IPS-20b (cell line): ENCODE results near the gene ELL2.

Experiments used
- H3K27ac ChIP-seq: one replicate; pipeline ENCODE4 v1.5.1; 2013; ENCODE audit warnings: low read length
- H3K27me3 ChIP-seq: 2 replicates; pipeline ENCODE4 v1.6.1; 2013; ENCODE audit warnings: mild to moderate bottlenecking, low read length, inconsistent platforms; ENCODE audit not compliant: insufficient read depth
- H3K36me3 ChIP-seq: 2 replicates; pipeline ENCODE4 v1.6.1; 2013; ENCODE audit warnings: low read depth, mild to moderate bottlenecking, inconsistent platforms, low read length, moderate library complexity; ENCODE audit not compliant: insufficient read depth
- H3K4me1 ChIP-seq: 2 replicates; pipeline ENCODE4 v1.6.1; 2013; ENCODE audit warnings: mild to moderate bottlenecking, control low read depth, inconsistent platforms, low read length, moderate library complexity; ENCODE audit not compliant: insufficient read depth
- H3K4me3 ChIP-seq: 2 replicates; pipeline ENCODE4 v1.5.1; 2013; ENCODE audit warnings: mild to moderate bottlenecking, low read length, inconsistent platforms
- H3K9ac ChIP-seq: 2 replicates; pipeline ENCODE4 v1.6.1; 2013; ENCODE audit warnings: low read depth, mild to moderate bottlenecking, inconsistent platforms, low read length, moderate library complexity
- H3K9me3 ChIP-seq: 2 replicates; pipeline ENCODE4 v1.6.1; 2013; ENCODE audit warnings: mild to moderate bottlenecking, low read depth, low read length, inconsistent platforms; ENCODE audit not compliant: insufficient read depth

ELL2 gene

DNA sequence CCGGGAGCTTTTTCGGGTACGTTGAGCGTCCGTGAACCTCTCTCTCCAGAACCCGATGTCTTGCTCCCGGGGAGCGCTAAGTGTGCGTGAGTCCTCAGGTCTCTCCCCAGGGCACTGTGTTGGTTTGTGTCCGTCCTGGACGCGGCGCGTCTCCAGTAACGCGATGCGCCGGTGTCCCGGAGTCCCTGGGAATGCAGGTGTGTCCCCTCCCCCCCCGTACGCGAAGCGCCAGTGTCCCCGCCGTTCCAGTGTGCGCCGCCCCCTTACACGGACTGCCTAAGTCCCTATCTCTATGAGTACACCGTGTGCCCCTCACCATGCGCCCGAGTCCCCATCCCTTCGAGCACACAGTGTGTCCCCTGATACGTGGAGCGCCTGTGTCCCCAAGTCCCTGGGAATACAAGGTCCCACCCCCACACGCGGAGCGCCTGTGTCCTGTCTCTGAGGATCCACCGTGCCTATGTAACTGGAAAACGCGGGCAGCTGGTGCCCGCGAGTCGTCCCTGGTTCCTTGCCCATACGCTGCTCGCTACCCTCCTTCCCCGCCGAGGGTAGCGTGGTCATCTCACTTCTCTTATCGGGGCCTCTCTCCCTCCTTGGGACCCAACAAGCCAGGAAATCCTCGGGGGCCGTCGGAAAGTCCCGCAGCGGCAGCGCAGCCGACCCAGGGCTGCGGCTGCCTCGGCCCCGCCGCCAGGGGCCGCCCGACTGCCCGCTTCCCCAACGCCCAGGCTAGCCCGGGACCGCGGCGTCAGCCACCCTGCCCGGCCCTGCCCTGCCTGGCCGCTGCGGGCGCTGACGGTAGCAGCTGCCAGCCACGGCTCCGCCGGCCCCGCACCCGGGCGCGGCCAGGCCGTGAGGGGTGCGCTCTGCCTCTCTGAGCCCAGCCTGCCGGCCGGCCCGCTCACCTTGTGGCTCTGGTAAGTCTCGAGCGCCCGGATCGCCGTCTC is 709 bp downstream of the ELL2 start:
- Histone ChIP-seq H3K27me3 (peaks cover 21% of the 10 kb centered on the region), H3K9ac (peak overlapping the region; percentile 85), H3K4me1 (peaks cover 52% of the 10 kb centered on the region), H3K9me3 (no peaks in the 10 kb centered on the region), H3K4me3 (peak overlapping the region; percentile 89), H3K36me3 (no peaks in the 10 kb centered on the region), H3K27ac (no peak overlapping the region)

DNA sequence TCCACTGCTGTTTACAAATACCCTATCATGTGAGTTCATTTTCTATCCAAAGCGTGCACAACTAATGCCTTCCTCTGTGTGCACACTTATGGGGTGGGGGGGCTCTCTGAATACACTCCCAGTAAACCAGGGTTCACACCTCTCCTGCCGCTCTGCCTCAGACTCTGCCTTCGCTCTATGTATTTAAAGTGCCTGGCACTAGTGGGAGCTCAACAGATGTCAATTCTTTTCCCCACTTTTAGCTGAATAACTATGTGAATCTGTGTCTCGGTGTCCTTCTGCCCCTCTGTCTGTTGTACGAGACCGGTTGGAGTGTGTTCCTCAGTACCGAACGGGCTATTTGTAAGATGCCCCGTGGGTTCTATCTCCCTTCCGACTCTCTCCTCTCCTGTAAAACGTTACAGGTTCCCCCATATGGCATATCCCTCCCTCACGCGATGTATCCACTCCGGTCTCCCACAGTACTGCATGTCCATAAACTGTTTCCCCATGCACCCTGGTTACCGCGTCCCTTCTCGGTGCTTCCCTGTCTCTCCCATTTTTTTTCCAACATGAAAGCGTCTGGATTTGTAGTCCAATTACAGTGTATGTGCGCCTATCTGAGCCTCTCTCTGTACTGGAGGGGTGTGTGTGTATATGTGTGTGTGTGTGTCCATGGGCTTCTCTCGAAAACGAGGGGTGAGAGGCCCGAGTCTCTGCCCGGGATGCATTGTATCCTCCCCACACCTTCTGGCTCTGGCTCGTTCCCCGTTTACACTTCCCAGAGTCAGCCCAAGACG is 1.6 kb downstream of the ELL2 start:
- H3K36me3 ChIP-seq: no peaks in the 10 kb centered on the region
- peak overlapping the region; percentile 89 for H3K4me3 ChIP-seq
- H3K4me1 ChIP-seq: peaks cover 52% of the 10 kb centered on the region
- H3K27ac ChIP-seq: no peak overlapping the region
- peaks cover 21% of the 10 kb centered on the region for H3K27me3 ChIP-seq
- H3K9me3 ChIP-seq: no peaks in the 10 kb centered on the region
- H3K9ac ChIP-seq: peak overlapping the region; percentile 85

DNA sequence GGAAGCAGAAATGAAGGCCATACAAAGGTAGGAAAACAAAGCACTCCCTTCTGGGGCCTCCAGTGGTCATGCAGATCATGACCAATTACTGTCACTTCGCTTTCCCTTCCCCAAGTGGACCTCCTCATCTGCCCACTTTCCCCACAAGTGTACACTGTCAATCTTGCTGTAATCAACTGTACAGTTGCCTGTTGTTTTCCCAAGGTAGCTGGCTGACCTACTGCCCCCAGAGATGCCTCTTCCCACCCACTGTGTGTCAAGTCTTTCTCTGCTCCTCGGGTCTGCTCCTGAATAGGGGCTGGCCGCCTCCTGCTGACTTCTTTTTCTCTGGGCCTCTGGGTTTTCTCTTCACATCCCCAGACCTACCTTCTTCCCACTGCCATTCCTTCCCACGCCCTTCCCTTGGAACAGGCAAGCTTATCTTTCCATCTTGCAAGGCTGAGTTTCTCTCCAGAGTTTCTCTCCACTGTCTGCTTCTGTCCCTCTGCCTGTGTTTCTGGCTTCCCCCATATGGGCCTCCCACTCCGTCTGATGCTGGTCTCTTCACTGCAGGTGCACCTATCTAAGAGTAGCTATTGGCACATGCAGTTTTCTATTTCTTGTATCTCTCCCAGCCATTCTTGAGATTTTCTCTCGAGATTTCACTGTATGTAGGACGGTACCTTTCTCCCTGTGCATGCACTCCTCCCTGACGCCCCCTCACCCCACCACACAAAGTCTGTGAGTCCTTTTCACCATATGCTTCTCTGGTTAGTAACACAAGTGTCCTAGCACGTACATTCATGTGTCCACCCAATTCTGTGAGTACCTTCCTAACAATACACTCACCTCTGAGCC is 2.4 kb downstream of the ELL2 start:
- H3K4me3 ChIP-seq: peak overlapping the region; percentile 89
- peaks cover 51% of the 10 kb centered on the region for H3K4me1 ChIP-seq
- H3K27ac ChIP-seq: no peak overlapping the region

DNA sequence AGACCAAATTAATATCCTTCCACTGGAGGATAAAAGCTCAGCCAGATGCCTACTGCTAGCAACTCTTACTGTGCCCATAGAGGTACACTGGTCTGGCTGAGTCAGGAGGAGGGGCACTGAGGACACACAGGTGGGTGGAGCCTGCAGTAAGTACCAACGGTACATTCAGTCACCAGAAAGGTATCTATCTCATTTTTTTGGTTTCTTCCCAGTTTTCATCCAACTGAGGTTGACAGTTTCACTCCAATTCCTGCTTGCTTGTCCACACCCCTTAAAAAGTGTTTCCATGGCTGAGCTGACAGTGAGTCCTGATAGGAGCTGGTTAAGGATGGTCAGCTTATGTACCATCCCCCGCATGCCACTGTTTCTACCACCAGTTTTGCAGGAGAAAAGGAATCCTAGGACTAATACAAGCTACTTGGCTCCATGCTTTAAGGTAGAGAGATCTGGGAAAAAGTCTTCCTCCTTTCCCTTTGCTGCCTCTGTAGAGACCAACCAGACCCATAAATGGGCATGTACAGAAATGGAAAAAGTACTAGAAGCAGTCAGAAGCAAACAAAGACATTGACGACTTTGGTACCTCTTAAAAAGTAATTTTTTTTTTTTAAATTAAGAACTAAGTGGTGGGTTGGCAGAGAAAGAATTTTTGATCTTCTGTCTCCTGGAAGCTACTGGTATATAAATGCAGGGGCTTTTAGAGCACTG is 3.2 kb downstream of the ELL2 start:
- Histone ChIP-seq H3K36me3 (no peaks in the 10 kb centered on the region), H3K9ac (no peak overlapping the region), H3K27me3 (peaks cover 21% of the 10 kb centered on the region), H3K27ac (no peak overlapping the region), H3K4me1 (peaks cover 43% of the 10 kb centered on the region), H3K4me3 (peak overlapping the region; percentile 89), H3K9me3 (no peaks in the 10 kb centered on the region)

More for the DNA sequence above, 2.4 kb downstream of the ELL2 start:
- Histone ChIP-seq H3K27me3 (peaks cover 21% of the 10 kb centered on the region), H3K9me3 (no peaks in the 10 kb centered on the region), H3K9ac (no peak overlapping the region), H3K36me3 (no peaks in the 10 kb centered on the region)

DNA sequence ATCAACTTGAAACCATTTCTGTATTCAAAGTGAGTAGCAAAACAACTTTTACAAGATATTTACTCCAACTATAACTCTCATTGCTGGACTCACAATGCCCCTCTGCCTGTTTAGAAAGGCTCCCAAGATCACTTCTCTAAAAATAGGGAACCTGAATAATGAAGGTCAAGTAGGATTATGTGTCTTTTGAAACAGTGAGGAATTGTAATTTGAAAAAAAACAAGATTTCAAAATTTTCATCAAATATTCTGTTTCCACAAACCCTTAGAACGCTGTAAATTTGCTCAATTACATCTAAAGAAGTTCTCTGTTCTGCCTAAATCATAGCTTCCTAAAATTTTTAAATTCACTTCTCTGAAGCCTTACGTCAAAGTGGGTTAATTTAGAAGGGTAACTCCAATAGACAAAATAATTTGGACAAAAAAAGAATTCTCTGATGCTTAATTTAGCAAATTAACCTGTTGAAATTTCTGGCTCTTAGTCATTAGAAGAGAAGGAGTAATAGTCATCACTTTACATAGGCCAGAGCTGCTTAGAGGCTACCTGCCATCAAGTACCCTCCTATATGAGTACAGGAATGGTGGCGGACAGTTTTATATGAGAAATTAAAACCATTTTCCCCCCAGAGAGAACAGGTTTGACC is 4.0 kb downstream of the ELL2 start:
- Histone ChIP-seq H3K36me3 (no peaks in the 10 kb centered on the region), H3K27me3 (peaks cover 21% of the 10 kb centered on the region), H3K4me1 (peaks cover 35% of the 10 kb centered on the region), H3K4me3 (no peak overlapping the region; the same call in 1 of the 2 replicates), H3K27ac (no peak overlapping the region), H3K9ac (no peak overlapping the region), H3K9me3 (no peaks in the 10 kb centered on the region)

DNA sequence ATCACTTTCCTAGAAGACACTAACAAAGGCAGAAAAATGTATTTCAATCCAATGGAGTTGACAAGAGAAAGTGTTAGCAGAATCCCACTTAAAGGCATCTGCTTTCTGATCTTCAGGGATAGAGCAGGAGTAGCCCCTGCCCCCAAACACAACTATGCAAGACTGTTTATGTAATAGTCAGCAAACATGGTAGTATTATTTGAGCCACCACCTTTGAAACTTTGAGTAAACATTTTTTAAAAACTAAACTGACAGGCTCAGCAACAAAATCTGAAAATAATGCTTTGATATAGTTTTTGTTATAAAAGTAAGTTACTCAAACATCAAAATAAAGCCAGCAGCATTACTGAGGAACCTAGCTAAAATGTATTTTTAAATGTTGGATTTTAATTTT is 4.8 kb downstream of the ELL2 start:
- H3K4me1 ChIP-seq: peaks cover 32% of the 10 kb centered on the region
- H3K27me3 ChIP-seq: peaks cover 21% of the 10 kb centered on the region
- H3K27ac ChIP-seq: no peak overlapping the region
- H3K9ac ChIP-seq: no peak overlapping the region
- H3K9me3 ChIP-seq: no peaks in the 10 kb centered on the region
- no peaks in the 10 kb centered on the region for H3K36me3 ChIP-seq
- H3K4me3 ChIP-seq: no peak overlapping the region

DNA sequence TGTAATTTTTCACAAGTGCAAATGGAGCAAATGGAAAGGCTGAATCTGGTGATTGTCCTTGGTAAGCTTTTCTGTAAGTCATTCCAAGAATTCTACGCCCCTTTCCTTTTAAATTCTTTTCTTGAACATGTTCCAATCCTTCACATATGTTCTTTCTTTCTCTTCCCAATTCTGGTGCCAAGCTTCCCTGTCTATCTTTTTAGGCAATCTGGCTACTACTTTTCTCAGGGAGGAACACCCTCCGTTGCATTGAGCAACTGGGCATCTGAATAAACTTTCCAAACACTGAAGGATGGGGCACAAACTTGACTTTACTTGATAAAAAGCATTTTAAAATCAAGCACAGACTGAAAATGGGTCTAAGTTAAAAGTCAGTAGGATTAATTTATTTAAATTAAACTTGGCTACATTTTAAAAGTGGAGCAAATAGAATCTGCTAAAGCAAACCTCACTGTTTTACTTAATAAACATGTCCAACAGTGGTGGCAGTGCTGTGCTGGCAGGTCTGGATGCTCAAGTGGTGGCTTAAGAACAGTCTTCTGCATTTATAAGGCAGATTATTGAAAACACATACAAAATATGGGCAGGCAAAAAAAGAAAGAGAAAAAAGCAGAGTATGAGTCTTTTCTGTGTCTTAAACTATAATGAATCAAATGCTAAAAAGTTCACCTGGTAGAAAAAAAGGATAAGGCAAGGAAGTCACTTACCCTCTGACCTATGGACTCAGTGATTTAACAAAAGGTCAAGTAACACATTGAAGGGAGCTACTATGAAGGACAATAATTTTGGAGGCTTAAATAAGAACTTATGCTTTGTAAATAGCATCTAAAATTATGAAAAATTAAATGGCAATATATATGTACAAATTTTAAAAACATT is 5.4 kb downstream of the ELL2 start:
- Histone ChIP-seq H3K4me3 (no peak overlapping the region), H3K9ac (no peak overlapping the region), H3K9me3 (no peaks in the 10 kb centered on the region), H3K36me3 (no peaks in the 10 kb centered on the region; the same call in 1 of the 2 replicates), H3K27ac (no peak overlapping the region), H3K27me3 (peaks cover 21% of the 10 kb centered on the region), H3K4me1 (peaks cover 32% of the 10 kb centered on the region)

DNA sequence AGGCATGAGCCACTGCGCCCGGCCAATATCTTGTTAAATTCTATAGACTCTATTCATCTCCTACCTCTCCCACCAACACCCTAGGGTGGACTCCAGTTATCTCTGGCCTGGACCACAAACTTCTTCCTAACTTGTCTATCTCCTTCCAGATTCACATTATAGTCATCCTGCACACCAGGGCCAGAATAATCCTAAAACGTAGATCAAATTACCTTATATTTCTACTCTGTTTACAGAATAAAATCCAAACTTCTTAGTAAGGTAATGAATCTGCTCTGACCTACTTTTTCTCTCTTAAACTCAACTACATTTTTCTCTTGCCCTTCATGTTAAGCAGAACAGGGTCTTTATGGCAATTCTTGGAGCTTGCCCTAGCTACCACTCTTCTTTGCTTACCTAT is 6.9 kb downstream of the ELL2 start:
- Histone ChIP-seq H3K9ac (no peak overlapping the region), H3K27me3 (peaks cover 7% of the 10 kb centered on the region), H3K27ac (no peak overlapping the region), H3K4me3 (no peak overlapping the region), H3K4me1 (peaks cover 26% of the 10 kb centered on the region), H3K36me3 (no peaks in the 10 kb centered on the region; the same call in 1 of the 2 replicates), H3K9me3 (no peaks in the 10 kb centered on the region)

DNA sequence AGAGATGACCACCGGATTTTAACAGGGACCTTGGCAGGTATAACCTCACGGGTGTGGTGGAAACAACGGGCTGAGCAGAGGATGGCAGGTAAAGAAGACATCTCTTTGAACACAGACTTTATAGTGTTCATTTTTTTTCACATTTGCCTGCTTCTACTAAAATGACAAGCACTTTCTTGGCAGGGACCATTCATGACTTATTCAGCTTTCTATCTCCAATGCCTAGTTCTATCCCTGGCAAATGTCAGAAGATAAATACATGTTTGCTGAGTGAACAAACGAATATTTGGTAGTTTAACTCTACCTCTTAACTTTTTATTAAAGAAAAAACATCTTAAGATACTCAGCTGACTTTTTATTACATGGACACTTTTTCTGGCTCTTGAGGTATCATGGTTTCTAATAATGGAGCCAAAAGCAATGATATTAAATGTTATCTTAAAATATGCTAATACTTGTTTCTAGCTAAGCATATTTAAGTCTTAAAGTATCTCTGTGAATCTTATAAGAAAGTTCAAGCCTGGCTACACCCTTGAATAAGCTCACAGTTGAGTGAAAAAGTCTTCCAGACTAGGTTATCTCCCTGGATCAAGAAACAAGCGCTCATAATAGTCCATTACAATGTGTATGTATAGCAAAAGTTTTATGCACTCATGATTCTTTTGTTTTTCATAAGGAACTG is 8.5 kb downstream of the ELL2 start:
- Histone ChIP-seq H3K27ac (no peak overlapping the region), H3K4me3 (no peak overlapping the region), H3K36me3 (no peaks in the 10 kb centered on the region; the same call in 1 of the 2 replicates), H3K9me3 (no peaks in the 10 kb centered on the region), H3K9ac (no peak overlapping the region), H3K4me1 (peaks cover 10% of the 10 kb centered on the region; the same call in 1 of the 2 replicates), H3K27me3 (no peaks in the 10 kb centered on the region)
